OCI-LY1 (cell line): ENCODE measurements around the gene CCDC190.

Experiments used
- CTCF ChIP-seq: fragments of 200-600 bp; sonication (generic), shearing (Covaris generic); IDR thresholded peaks from 2 replicates; pipeline ENCODE4 v1.5.1; 2017; ENCODE audit warnings: mild to moderate bottlenecking, antibody characterized with exemption, low read length, moderate library complexity, mixed read lengths
- EZH2 ChIP-seq: fragments of 200-600 bp; sonication (generic), shearing (Covaris generic); IDR thresholded peaks from 2 replicates; pipeline ENCODE4 v1.8.0; 2017; ENCODE audit warnings: borderline replicate concordance, mixed run types, mild to moderate bottlenecking, antibody characterized with exemption, low read length, moderate library complexity, mixed read lengths

- TF ChIP-seq CTCF (no peak), EZH2 (no peak)
These were observed 4.7 kb downstream of the CCDC190 start for GRCh38 chr1:162856260-162856659.
